ENCODE measurements around the gene PRKAG2.
"Not testable (repeated sequence)": the region's sequence is repeated elsewhere in the genome, so short reads cannot be mapped to it uniquely, and the experiment has no call there.

PRKAG2 gene

GRCh38 chr7:151888079-151889067 is 11.5 kb upstream of the PRKAG2 start:
- Histone ChIP-seq H3K36me3 (ENCODE audit: insufficient read depth, low read length) (no peaks in the 10 kb centered on the region), H3K4me1 (ENCODE audit: insufficient read depth, low read length) (no peaks in the 10 kb centered on the region), H3K9me3 (ENCODE audit: low read length) (no peaks in the 10 kb centered on the region), H3K4me3 (ENCODE audit: low read length) (no peak overlapping the region), H3K27me3 (ENCODE audit: insufficient read depth, low read length) (peaks cover 60% of the 10 kb centered on the region), H2AFZ (ENCODE audit: low read depth, low read length) (no peak overlapping the region)

- H3K4me1 ChIP-seq (ENCODE audit: insufficient read depth, low read length) = no peaks in the 10 kb centered on the region
- H3K4me3 ChIP-seq (ENCODE audit: low read length) = no peak overlapping the region
- H2AFZ ChIP-seq (ENCODE audit: low read depth, low read length) = no peak overlapping the region
- no peaks in the 10 kb centered on the region for H3K9me3 ChIP-seq (ENCODE audit: low read length)
- peaks cover 64% of the 10 kb centered on the region for H3K27me3 ChIP-seq (ENCODE audit: insufficient read depth, low read length)
- no peaks in the 10 kb centered on the region for H3K36me3 ChIP-seq (ENCODE audit: insufficient read depth, low read length)
Measured at GRCh38 chr7:151886783-151887182, 9.9 kb upstream of the PRKAG2 start.

DNA sequence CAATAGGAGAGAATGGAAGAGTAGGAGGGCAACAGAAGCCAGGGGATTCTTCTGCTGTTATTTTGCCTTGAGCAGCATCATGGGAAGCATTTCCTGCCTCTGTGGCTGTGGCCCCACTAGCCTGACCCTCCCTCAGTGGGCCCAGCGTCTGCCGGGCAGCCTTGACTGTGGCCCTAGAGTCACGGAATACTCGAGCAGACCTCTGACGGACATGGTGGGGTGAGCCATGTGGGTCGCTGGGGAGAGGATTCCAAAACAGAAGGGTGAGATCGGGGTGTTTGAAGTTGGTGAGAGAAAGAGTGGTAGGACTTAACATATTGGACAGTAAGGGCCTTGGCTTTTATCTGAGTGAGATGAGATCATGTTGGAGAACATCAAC is 8.3 kb upstream of the PRKAG2 start:
- Histone ChIP-seq H3K9me3 (ENCODE audit: low read length) (no peaks in the 10 kb centered on the region), H3K36me3 (ENCODE audit: insufficient read depth, low read length) (no peaks in the 10 kb centered on the region), H2AFZ (ENCODE audit: low read depth, low read length) (no peak overlapping the region), H3K4me1 (ENCODE audit: insufficient read depth, low read length) (no peaks in the 10 kb centered on the region), H3K27me3 (ENCODE audit: insufficient read depth, low read length) (peaks cover 60% of the 10 kb centered on the region), H3K4me3 (ENCODE audit: low read length) (no peak overlapping the region)

GRCh38 chr7:151884312-151885201 is 7.6 kb upstream of the PRKAG2 start:
- no peaks in the 10 kb centered on the region for H3K9me3 ChIP-seq (ENCODE audit: low read length)
- no peak overlapping the region for H3K4me3 ChIP-seq (ENCODE audit: low read length)
- no peaks in the 10 kb centered on the region for H3K4me1 ChIP-seq (ENCODE audit: insufficient read depth, low read length)
- H2AFZ ChIP-seq (ENCODE audit: low read depth, low read length) = no peak overlapping the region
- H3K36me3 ChIP-seq (ENCODE audit: insufficient read depth, low read length) = no peaks in the 10 kb centered on the region
- H3K27me3 ChIP-seq (ENCODE audit: insufficient read depth, low read length) = peaks cover 60% of the 10 kb centered on the region

DNA sequence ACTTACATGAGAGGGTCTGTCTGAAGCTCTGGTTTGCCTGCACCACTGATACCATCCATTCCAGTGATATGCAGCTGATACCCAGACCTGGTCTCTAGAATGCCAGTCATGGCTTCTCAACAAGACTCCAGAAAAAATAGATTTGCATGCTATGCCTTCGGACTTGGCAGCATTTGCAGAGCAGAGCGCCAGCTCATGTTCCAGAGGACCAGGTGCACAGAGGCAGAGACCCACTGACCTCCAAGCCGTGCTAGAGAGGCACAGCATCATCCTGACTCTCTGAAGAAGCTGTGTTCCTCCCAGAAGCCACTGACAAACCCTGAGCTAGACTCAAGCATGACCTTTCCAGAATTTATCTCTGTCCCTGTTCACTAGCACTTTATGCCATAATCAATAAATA is 6.9 kb upstream of the PRKAG2 start:
- Histone ChIP-seq H3K36me3 (ENCODE audit: insufficient read depth, low read length) (no peaks in the 10 kb centered on the region), H3K27me3 (ENCODE audit: insufficient read depth, low read length) (peaks cover 59% of the 10 kb centered on the region), H3K9me3 (ENCODE audit: low read length) (no peaks in the 10 kb centered on the region), H3K4me1 (ENCODE audit: insufficient read depth, low read length) (no peaks in the 10 kb centered on the region), H2AFZ (ENCODE audit: low read depth, low read length) (no peak overlapping the region), H3K4me3 (ENCODE audit: low read length) (no peak overlapping the region)

DNA sequence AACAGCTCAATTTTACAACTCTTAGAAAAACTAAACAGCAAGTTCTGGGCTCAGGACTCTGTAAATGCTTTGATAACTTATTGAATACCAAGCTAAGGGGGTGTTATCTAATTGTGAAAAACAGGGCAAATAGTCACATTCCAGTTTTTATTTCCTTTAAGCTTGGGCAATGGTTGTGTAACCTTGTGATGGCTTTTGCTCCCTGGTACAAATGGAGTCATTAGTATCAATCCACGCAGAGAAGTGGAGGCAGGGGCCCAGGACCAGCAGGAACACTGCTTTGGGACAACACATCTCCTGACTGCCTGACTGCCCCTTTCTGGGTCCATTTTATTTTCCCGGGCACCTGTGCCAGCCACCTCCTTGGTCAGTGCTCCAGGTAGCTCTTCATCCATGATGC is 5.8 kb upstream of the PRKAG2 start:
- Histone ChIP-seq H3K4me1 (ENCODE audit: insufficient read depth, low read length) (peaks cover 8% of the 10 kb centered on the region), H2AFZ (ENCODE audit: low read depth, low read length) (no peak overlapping the region), H3K9me3 (ENCODE audit: low read length) (no peaks in the 10 kb centered on the region), H3K36me3 (ENCODE audit: insufficient read depth, low read length) (no peaks in the 10 kb centered on the region), H3K27me3 (ENCODE audit: insufficient read depth, low read length) (peaks cover 62% of the 10 kb centered on the region), H3K4me3 (ENCODE audit: low read length) (no peak overlapping the region)

DNA sequence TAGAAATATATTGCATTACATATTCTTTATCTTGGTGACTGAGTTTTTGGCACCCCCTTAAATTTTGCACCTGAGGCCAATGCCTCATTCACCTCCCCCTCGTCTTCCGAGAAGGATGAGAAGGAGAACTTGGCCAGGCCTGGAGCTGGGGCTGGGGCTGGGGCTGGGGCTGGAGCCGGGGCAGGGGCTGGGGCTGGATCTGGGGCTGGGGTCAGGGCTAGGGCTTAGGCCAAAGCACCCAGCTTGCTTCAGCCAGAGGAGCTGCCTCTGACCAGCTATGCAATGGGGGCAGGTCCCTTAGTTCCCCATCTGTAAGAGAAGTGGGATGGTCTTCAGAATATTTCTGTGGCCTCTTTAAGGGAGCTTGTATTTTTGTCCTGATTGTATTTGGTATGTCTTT is 3.8 kb upstream of the PRKAG2 start:
- H3K4me3 ChIP-seq (ENCODE audit: low read length) = no peak overlapping the region
- no peak overlapping the region for H2AFZ ChIP-seq (ENCODE audit: low read depth, low read length)
- peaks cover 53% of the 10 kb centered on the region for H3K27me3 ChIP-seq (ENCODE audit: insufficient read depth, low read length)
- no peaks in the 10 kb centered on the region for H3K9me3 ChIP-seq (ENCODE audit: low read length)
- H3K4me1 ChIP-seq (ENCODE audit: insufficient read depth, low read length) = peaks cover 22% of the 10 kb centered on the region
- H3K36me3 ChIP-seq (ENCODE audit: insufficient read depth, low read length) = no peaks in the 10 kb centered on the region

DNA sequence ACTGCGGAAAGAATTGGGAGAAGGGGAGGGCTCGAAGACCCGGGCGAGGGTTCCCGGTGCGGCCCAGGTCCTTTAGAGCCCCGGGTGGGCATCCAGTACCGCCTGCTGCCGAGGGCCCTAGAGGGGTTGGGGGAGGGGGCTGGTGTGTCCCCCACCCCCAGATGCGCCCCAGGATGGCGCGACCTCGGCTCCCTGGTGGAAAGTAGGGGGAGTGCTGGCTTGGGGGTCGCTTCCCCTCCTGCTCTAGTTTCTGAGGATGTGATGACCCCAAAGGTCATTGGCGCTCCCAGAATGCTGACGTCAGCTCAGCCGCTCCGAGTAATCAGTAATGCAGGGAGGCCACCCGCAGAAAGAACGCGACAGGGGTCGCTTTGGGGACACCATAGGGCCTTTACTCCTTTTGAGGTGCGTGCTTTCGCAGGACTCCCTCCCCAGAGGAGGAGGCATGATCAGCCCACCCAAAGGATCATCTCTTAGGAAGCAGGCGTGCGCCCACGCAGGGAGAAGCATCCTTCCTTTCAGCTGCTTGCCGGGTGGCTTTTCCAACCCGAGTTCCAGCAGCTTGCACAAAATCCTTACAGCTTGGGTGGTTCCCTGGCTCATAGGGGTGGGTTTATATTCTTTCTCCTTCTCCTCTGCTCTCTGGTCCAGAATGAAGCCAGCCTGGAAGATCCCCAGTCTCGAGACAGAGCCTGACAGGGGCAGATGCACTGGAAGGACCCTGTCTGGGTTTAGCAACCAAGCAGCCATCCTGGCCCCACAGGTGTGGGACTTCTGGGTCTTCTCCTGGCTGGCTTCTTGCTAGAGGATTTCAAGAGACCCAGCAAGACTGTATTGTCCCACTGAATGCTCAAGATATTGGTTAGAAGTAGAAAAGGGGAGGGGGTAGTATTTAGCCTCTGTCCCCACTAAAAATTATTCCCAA is 1.3 kb upstream of the PRKAG2 start:
- no peak overlapping the region for H2AFZ ChIP-seq (ENCODE audit: low read depth, low read length)
- peaks cover 38% of the 10 kb centered on the region for H3K27me3 ChIP-seq (ENCODE audit: insufficient read depth, low read length)
- H3K36me3 ChIP-seq (ENCODE audit: insufficient read depth, low read length) = no peaks in the 10 kb centered on the region
- no peaks in the 10 kb centered on the region for H3K9me3 ChIP-seq (ENCODE audit: low read length)
- no peak overlapping the region for H3K4me3 ChIP-seq (ENCODE audit: low read length)
- H3K4me1 ChIP-seq (ENCODE audit: insufficient read depth, low read length) = peaks cover 26% of the 10 kb centered on the region

DNA sequence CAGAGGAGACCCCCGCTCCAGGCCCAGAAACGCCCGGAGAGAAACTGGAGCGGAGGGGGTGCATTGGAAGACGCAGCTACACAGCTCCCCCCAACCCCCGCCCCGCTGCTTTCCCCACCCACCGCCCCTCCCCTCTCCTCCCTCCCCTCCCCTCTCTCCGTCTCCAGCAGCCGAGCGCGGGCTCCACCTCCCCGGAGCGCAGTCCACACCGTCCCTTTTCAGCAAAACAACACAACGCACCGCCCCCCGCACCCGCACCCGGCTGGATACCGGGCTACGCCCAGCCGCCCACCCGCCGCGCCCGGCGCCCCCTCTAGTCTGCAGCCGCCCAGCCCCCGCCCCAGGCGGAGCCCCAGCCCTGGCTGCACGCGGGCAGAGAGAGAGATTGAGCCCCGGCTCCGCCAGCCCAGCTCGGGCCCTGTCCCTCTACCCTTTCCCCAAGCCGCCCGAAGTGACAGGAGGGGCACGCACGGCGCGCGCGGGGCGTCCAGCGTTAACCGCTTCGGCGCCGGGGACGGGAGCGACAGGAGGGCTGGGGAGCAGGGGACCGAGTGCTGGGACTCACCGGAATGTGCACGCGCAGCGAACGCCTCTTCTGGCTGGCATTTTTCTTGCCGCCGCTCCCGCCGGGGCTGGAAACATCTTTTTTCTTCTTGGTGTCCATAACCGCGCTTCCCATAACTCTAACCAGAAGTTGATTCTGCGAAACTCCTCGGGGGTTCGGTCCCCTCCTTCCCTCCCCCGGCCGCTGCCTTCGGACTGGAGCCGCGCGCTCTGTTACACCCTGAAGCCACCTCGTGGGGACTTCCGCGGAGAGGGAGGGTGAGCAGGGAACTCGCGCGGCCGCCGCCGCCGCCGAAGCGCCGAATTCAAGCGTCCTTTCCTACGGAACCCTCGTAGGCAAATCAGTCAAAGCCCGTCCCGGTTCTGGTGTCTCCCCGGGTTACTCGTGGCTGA is 695 bp downstream of the PRKAG2 start:
- no peaks in the 10 kb centered on the region for H3K36me3 ChIP-seq (ENCODE audit: insufficient read depth, low read length)
- no peaks in the 10 kb centered on the region for H3K9me3 ChIP-seq (ENCODE audit: low read length)
- H3K4me3 ChIP-seq (ENCODE audit: low read length) = peak overlapping the region; percentile 44
- H3K27me3 ChIP-seq (ENCODE audit: insufficient read depth, low read length) = peaks cover 27% of the 10 kb centered on the region
- H2AFZ ChIP-seq (ENCODE audit: low read depth, low read length) = peak overlapping the region; percentile 77
- peaks cover 26% of the 10 kb centered on the region for H3K4me1 ChIP-seq (ENCODE audit: insufficient read depth, low read length)

DNA sequence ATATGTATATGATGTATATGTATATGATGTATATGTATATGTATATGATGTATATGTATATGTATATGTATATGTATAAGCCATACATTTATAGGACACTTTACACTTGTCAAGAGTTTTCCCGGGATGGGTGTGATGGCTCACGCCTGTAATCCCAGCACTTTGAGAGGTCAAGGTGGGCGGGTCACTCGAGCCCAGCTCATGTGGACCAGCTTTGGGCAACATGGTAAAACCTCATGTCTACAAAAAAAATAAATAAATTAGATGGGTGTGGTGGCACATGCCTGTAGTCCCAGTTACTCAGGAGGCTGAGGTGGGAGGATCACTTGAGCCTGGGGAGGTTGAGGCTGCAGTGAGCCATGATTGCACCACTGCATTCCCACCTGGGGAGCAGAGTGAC is 2.4 kb downstream of the PRKAG2 start:
- H3K36me3 ChIP-seq (ENCODE audit: insufficient read depth, low read length); H3K9me3 ChIP-seq (ENCODE audit: low read length); H2AFZ ChIP-seq (ENCODE audit: low read depth, low read length); H3K4me3 ChIP-seq (ENCODE audit: low read length): not testable (repeated sequence)
- peaks cover 22% of the 10 kb centered on the region for H3K27me3 ChIP-seq (ENCODE audit: insufficient read depth, low read length)
- H3K4me1 ChIP-seq (ENCODE audit: insufficient read depth, low read length) = peaks cover 27% of the 10 kb centered on the region

- H3K27me3 ChIP-seq (ENCODE audit: insufficient read depth, low read length) = peaks cover 14% of the 10 kb centered on the region
- no peaks in the 10 kb centered on the region for H3K9me3 ChIP-seq (ENCODE audit: low read length)
- H2AFZ ChIP-seq (ENCODE audit: low read depth, low read length) = no peak overlapping the region
- H3K4me3 ChIP-seq (ENCODE audit: low read length) = no peak overlapping the region
- H3K4me1 ChIP-seq (ENCODE audit: insufficient read depth, low read length) = peaks cover 37% of the 10 kb centered on the region
- no peaks in the 10 kb centered on the region for H3K36me3 ChIP-seq (ENCODE audit: insufficient read depth, low read length)
Measured at GRCh38 chr7:151873402-151873965, 3.4 kb downstream of the PRKAG2 start.
